H9 (cell line): ENCODE measurements around the gene CHD9. TPM values are rescaled to one million over a fixed set of nuclear protein-coding genes. Genes with fewer than 3 reads are reported as not detected.

ENCODE experiments used
- DNase-seq: peaks from one replicate; pipeline ENCODE4 v3.0.0-alpha.2; 2017
- H2AFZ ChIP-seq: one replicate; pipeline ENCODE4 v1.6.1; 2013; ENCODE audit warnings: mild to moderate bottlenecking, low read length, control low read depth, moderate library complexity
- H2AK5ac ChIP-seq: 2 replicates; pipeline ENCODE4 v1.6.1; 2013; ENCODE audit warnings: low read length, control low read depth, mixed read lengths; ENCODE audit not compliant: insufficient read length
- H2BK120ac ChIP-seq: one replicate; pipeline ENCODE4 v1.6.1; 2013; ENCODE audit warnings: low read depth, mild to moderate bottlenecking, low read length, control low read depth, inconsistent platforms; ENCODE audit not compliant: poor library complexity, severe bottlenecking
- H2BK12ac ChIP-seq: 2 replicates; pipeline ENCODE4 v1.6.1; 2013; ENCODE audit warnings: low read length, control low read depth, mixed read lengths, low read depth; ENCODE audit not compliant: insufficient read length
- H2BK15ac ChIP-seq: 2 replicates; pipeline ENCODE4 v1.6.1; 2013; ENCODE audit warnings: low read depth, low read length, control low read depth
- H2BK20ac ChIP-seq: one replicate; pipeline ENCODE4 v1.6.1; 2013; ENCODE audit warnings: low read depth, mild to moderate bottlenecking, low read length, control low read depth, inconsistent platforms; ENCODE audit not compliant: poor library complexity, severe bottlenecking
- H2BK5ac ChIP-seq: 2 replicates; pipeline ENCODE4 v1.6.1; 2013; ENCODE audit warnings: low read length, control low read depth, mixed read lengths; ENCODE audit not compliant: insufficient read length
- H3K14ac ChIP-seq: 2 replicates; pipeline ENCODE4 v1.6.1; 2013; ENCODE audit warnings: low read length, control low read depth; ENCODE audit not compliant: insufficient read depth
- H3K18ac ChIP-seq: 2 replicates; pipeline ENCODE4 v1.6.1; 2013; ENCODE audit warnings: low read depth, mild to moderate bottlenecking, mixed read lengths, low read length, control low read depth; ENCODE audit not compliant: insufficient read length
- H3K23ac ChIP-seq: 2 replicates; pipeline ENCODE4 v1.6.1; 2013; ENCODE audit warnings: low read length, control low read depth, mixed read lengths, low read depth; ENCODE audit not compliant: insufficient read length
- H3K23me2 ChIP-seq: 2 replicates; pipeline ENCODE4 v1.6.1; 2013; ENCODE audit warnings: low read depth, mild to moderate bottlenecking, mixed read lengths, low read length, control low read depth; ENCODE audit not compliant: insufficient read length, poor library complexity, severe bottlenecking
- H3K27ac ChIP-seq: 2 replicates; pipeline ENCODE4 v1.5.1; 2013; ENCODE audit warnings: low read length, control low read depth, mixed read lengths, low read depth; ENCODE audit not compliant: insufficient read length
- H3K27me3 ChIP-seq: 2 replicates; pipeline ENCODE4 v1.6.1; 2013; ENCODE audit warnings: low read length, control low read depth, inconsistent platforms; ENCODE audit not compliant: insufficient read depth
- H3K4ac ChIP-seq: 2 replicates; pipeline ENCODE4 v1.6.1; 2013; ENCODE audit warnings: low read depth, mild to moderate bottlenecking, control low read depth, inconsistent platforms, low read length, moderate library complexity
- H3K4me1 ChIP-seq: 2 replicates; pipeline ENCODE4 v1.6.1; 2013; ENCODE audit warnings: low read length, control low read depth, inconsistent platforms; ENCODE audit not compliant: insufficient read depth
- H3K4me2 ChIP-seq: 2 replicates; pipeline ENCODE4 v1.6.1; 2013; ENCODE audit warnings: low read length, control low read depth, mixed read lengths; ENCODE audit not compliant: insufficient read length, insufficient read depth
- H3K56ac ChIP-seq: 2 replicates; pipeline ENCODE4 v1.6.1; 2013; ENCODE audit warnings: low read depth, mild to moderate bottlenecking, mixed read lengths, low read length, control low read depth; ENCODE audit not compliant: insufficient read length
- H3K79me1 ChIP-seq: 2 replicates; pipeline ENCODE4 v1.6.1; 2013; ENCODE audit warnings: low read depth, mild to moderate bottlenecking, moderate library complexity, low read length, control low read depth, inconsistent platforms; ENCODE audit not compliant: insufficient read depth, poor library complexity, severe bottlenecking
- H3K79me2 ChIP-seq: 2 replicates; pipeline ENCODE4 v1.6.1; 2013; ENCODE audit warnings: low read length, control low read depth, inconsistent platforms; ENCODE audit not compliant: insufficient read depth
- H3K9ac ChIP-seq: 2 replicates; pipeline ENCODE4 v1.6.1; 2013; ENCODE audit warnings: low read length, control low read depth, mixed read lengths; ENCODE audit not compliant: insufficient read length; ENCODE audit errors: extremely low read depth
- H3K9me3 ChIP-seq: one replicate; pipeline ENCODE4 v1.6.1; 2013; ENCODE audit warnings: low read depth, low read length, inconsistent platforms; ENCODE audit not compliant: control insufficient read depth
- H3T11ph ChIP-seq: one replicate; pipeline ENCODE4 v1.6.1; 2013; ENCODE audit warnings: mild to moderate bottlenecking, low read length, control low read depth, inconsistent platforms
- H4K20me1 ChIP-seq: one replicate; pipeline ENCODE4 v1.6.1; 2013; ENCODE audit not compliant: control insufficient read depth, insufficient read length, insufficient read depth
- H4K5ac ChIP-seq: 2 replicates; pipeline ENCODE4 v1.6.1; 2013; ENCODE audit warnings: low read depth, mild to moderate bottlenecking, mixed read lengths, low read length, control low read depth; ENCODE audit not compliant: insufficient read length
- H4K8ac ChIP-seq: replicated peaks from 2 replicates; pipeline ENCODE4 v1.6.1; 2013; ENCODE audit warnings: low read length, control low read depth, mixed read lengths, low read depth; ENCODE audit not compliant: insufficient read length
- H4K91ac ChIP-seq: 2 replicates; pipeline ENCODE4 v1.6.1; 2013; ENCODE audit warnings: low read depth, mild to moderate bottlenecking, moderate library complexity, mixed read lengths, low read length, control low read depth; ENCODE audit not compliant: insufficient read length
- H3K27ac Mint-ChIP-seq, 3 experiments: 2 replicates in 2 of 3; 3 replicates in 1 of 3; pipeline ENCODE4 v1.8.0; 2020 to 2021; ENCODE audit warnings: mixed read lengths in 3 of 3, mild to moderate bottlenecking in 1 of 3, moderate library complexity in 1 of 3
- H3K27me3 Mint-ChIP-seq: 2 replicates; pipeline ENCODE4 v1.8.0; 2021; ENCODE audit warnings: low read depth, mild to moderate bottlenecking, moderate library complexity, mixed read lengths
- H3K36me3 Mint-ChIP-seq, 3 experiments: 2 replicates in 2 of 3; 3 replicates in 1 of 3; pipeline ENCODE4 v1.8.0; 2020 to 2021; ENCODE audit warnings: low read depth in 3 of 3, mixed read lengths in 3 of 3; ENCODE audit not compliant: insufficient read depth in 1 of 3
- H3K4me1 Mint-ChIP-seq, 2 experiments: 2 replicates each; pipeline ENCODE4 v1.8.0; 2020; ENCODE audit warnings: mixed read lengths in 2 of 2
- H3K4me3 Mint-ChIP-seq, 2 experiments: 2 replicates in 1 of 2; 3 replicates in 1 of 2; pipeline ENCODE4 v1.8.0; 2020 to 2021; ENCODE audit warnings: mild to moderate bottlenecking in 2 of 2, mixed read lengths in 2 of 2, moderate library complexity in 1 of 2
- H3K9me3 Mint-ChIP-seq, 2 experiments: 2 replicates in 1 of 2; 3 replicates in 1 of 2; pipeline ENCODE4 v1.8.0; 2020; ENCODE audit warnings: mild to moderate bottlenecking in 2 of 2, mixed read lengths in 2 of 2, moderate library complexity in 1 of 2
- WGBS: extraction: QIAGEN DNeasy Blood & Tissue Kit; methylation state at CpG from one replicate; pipeline ENCODE4 v1.1.7; 2013; ENCODE audit warnings: missing lambda C conversion rate, low lambda C conversion rate, mixed read lengths; ENCODE audit not compliant: insufficient read length; ENCODE audit errors: extremely low coverage; 5-methylcytosine and 5-hydroxymethylcytosine counted together
- total RNA-seq: library from RNA; stranded (reverse); gene quantifications from 2 replicates; pipeline ENCODE4 v1.2.1, GENCODE V29; 2021
- TF ChIP-seq, protein P1 (sequence below): fragments of 200-600 bp; sonication (generic); conservative IDR thresholded peaks from 3 replicates; pipeline ENCODE4 v1.8.0; 2021; ENCODE audit warnings: antibody characterized with exemption, mild to moderate bottlenecking

CHD9 gene
- total RNA-seq, 1 experiment from 2014 or later, result 46.2 TPM

DNA sequence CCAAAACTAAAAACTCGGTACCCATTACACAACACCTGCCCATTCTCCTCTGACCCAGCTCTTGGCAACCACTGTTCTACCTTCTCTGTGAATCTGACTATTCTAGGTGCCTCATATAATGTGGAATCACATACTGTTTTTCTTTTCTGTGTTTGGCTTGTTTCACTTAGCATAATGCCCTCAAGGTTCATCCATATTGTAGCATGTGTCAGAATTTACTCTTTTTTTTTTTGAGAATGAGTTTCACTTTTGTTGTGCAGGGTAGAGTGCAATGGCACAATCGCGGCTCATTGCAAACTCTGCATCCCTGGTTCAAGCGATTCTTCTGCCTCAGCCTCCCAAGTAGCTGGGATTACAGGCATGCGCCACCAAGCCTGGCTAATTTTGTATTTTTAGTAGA is 320.0 kb downstream of the CHD9 start:
- H2BK15ac ChIP-seq, result no peak overlapping the region
- no peak overlapping the region for H2BK20ac ChIP-seq
- no peaks in the 10 kb centered on the region for H3K79me1 ChIP-seq
- no peak overlapping the region for H2BK5ac ChIP-seq
- Mint-ChIP-seq H3K4me3 (no peak overlapping the region), H3K4me1 (peaks cover 0 to 8% of the 10 kb centered on the region in 2 experiments; a peak in 3 of 4 replicates), H3K36me3 (no peaks in the 10 kb centered on the region), H3K27ac (no peak overlapping the region), H3K27me3 (no peaks in the 10 kb centered on the region), H3K9me3 (peaks cover 0 to under 1% of the 10 kb centered on the region in 2 experiments; a peak in 1 of 5 replicates)
- H3K14ac ChIP-seq, result no peak overlapping the region
- TF ChIP-seq, protein P1, sequence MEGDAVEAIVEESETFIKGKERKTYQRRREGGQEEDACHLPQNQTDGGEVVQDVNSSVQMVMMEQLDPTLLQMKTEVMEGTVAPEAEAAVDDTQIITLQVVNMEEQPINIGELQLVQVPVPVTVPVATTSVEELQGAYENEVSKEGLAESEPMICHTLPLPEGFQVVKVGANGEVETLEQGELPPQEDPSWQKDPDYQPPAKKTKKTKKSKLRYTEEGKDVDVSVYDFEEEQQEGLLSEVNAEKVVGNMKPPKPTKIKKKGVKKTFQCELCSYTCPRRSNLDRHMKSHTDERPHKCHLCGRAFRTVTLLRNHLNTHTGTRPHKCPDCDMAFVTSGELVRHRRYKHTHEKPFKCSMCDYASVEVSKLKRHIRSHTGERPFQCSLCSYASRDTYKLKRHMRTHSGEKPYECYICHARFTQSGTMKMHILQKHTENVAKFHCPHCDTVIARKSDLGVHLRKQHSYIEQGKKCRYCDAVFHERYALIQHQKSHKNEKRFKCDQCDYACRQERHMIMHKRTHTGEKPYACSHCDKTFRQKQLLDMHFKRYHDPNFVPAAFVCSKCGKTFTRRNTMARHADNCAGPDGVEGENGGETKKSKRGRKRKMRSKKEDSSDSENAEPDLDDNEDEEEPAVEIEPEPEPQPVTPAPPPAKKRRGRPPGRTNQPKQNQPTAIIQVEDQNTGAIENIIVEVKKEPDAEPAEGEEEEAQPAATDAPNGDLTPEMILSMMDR, result no peak
- no peak overlapping the region for H3K4ac ChIP-seq
- no peak overlapping the region for H4K8ac ChIP-seq
- no peaks in the 10 kb centered on the region for H3K23me2 ChIP-seq
- H2AFZ ChIP-seq, result no peak overlapping the region
- no peak overlapping the region for H3K23ac ChIP-seq
- H2BK120ac ChIP-seq, result no peak overlapping the region
- H2BK12ac ChIP-seq, result no peak overlapping the region
- no CpG with 5 or more reads among the region's 5 CpGs for WGBS
- DNase-seq, result no peak
- no peak overlapping the region for H2AK5ac ChIP-seq
- H3K27ac ChIP-seq, result no peak overlapping the region
- H3K4me2 ChIP-seq, result no peak overlapping the region
- H3K4me1 ChIP-seq, result no peaks in the 10 kb centered on the region
- no peak overlapping the region for H4K91ac ChIP-seq
- no peaks in the 10 kb centered on the region for H3K79me2 ChIP-seq
- no peaks in the 10 kb centered on the region for H4K20me1 ChIP-seq
- no peak overlapping the region for H3K56ac ChIP-seq
- H4K5ac ChIP-seq, result no peak overlapping the region
- H3T11ph ChIP-seq, result no peak overlapping the region
- no peak overlapping the region for H3K18ac ChIP-seq
- H3K9ac ChIP-seq, result no peak overlapping the region
- H3K9me3 ChIP-seq, result no peaks in the 10 kb centered on the region
- H3K27me3 ChIP-seq, result no peaks in the 10 kb centered on the region
